Muscle layer of colon (tissue), 2 donors: Measurements from ENCODE around the gene PLA2G4E.
A peak's percentile ranks its signal among the peaks of the same experiment; 100 is the strongest.

Source experiments
- H3K27ac ChIP-seq: one replicate; pipeline ENCODE4 v1.7.0; 2013; ENCODE audit warnings: low read depth, mild to moderate bottlenecking, low read length, moderate library complexity
- H3K27me3 ChIP-seq, 2 donors: one replicate each; pipeline ENCODE4 v1.7.0; 2013; ENCODE audit warnings: low read length in 2 of 2, mild to moderate bottlenecking in 2 of 2; ENCODE audit not compliant: insufficient read depth in 2 of 2, control insufficient read depth in 1 of 2
- H3K36me3 ChIP-seq: one replicate; pipeline ENCODE4 v1.7.0; 2013; ENCODE audit warnings: mild to moderate bottlenecking, low read length; ENCODE audit not compliant: insufficient read depth
- H3K4me1 ChIP-seq: one replicate; pipeline ENCODE4 v1.7.0; 2013; ENCODE audit warnings: mild to moderate bottlenecking, low read length; ENCODE audit not compliant: insufficient read depth
- H3K4me3 ChIP-seq, 2 donors: one replicate each; pipeline ENCODE4 v1.7.0; 2013; ENCODE audit warnings: low read length in 2 of 2, low read depth in 1 of 2, mild to moderate bottlenecking in 1 of 2, moderate library complexity in 1 of 2
- H3K9ac ChIP-seq: one replicate; pipeline ENCODE4 v1.7.0; 2013; ENCODE audit warnings: low read length
- H3K9me3 ChIP-seq: one replicate; pipeline ENCODE4 v1.7.0; 2013; ENCODE audit warnings: mild to moderate bottlenecking, low read length
- donor health status: abdominal sarcoma.
- donor health status: Adenocarcinoma of cecum.

Gene PLA2G4E

DNA sequence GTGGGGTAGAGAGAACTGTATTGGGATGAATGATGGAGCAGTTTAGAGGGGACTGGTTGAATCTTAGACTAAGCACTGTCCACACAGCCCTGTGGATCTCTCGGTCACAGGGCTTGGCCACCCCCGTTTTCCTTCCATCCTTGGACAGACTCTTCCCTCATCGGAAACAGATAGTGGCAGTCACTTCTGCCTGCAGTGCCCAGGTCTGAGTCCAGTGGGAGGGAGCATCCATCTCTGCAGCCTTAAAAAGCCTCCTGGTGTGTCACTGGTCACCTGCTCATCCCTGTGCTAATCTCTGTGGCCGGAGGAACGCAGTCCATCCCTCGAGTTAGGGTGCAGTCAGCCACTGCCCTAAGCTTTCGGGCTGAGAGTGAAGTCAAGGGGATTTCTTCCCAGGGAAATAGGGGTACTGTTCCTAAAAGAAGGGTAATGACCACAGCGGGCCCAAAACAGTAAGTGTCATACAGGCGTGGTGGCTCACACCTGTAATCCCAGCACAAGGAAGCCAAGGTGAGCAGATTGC, 41.5 kb upstream of the PLA2G4E start:
- Histone ChIP-seq H3K27me3 (no peaks in the 10 kb centered on the region), H3K9ac (no peak overlapping the region)

DNA sequence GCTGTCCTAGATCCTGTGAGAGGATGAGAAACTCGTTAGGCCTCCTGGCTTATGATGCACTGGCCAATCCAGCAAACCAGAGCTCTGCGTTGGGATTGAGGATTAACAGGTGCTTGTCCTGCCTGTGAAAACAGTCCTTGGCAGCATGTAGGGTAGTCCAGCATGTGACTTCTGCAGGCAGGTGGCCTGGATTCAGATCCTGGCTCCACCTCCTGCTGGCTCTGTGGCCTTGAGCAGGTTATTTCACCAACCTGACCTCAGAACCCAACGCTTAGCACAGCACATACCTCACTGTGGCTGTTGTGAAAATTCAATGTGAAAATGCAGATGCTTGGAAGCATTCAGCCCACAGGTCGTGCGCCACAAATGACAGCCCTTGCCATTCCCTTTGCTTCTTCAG, 40.0 kb upstream of the PLA2G4E start:
- no peaks in the 10 kb centered on the region for H3K4me1 ChIP-seq
- H3K27me3 ChIP-seq = peaks cover 8 to 13% of the 10 kb centered on the region in 2 donors
- H3K36me3 ChIP-seq = no peaks in the 10 kb centered on the region
- H3K9me3 ChIP-seq = no peaks in the 10 kb centered on the region
- H3K9ac ChIP-seq = no peak overlapping the region
- no peak overlapping the region for H3K4me3 ChIP-seq
- no peak overlapping the region for H3K27ac ChIP-seq

More for the DNA sequence above, 41.5 kb upstream of the PLA2G4E start:
- no peaks in the 10 kb centered on the region for H3K9me3 ChIP-seq
- no peaks in the 10 kb centered on the region for H3K36me3 ChIP-seq
- no peak overlapping the region for H3K27ac ChIP-seq
- H3K4me1 ChIP-seq = no peaks in the 10 kb centered on the region
- H3K4me3 ChIP-seq = no peak overlapping the region

DNA sequence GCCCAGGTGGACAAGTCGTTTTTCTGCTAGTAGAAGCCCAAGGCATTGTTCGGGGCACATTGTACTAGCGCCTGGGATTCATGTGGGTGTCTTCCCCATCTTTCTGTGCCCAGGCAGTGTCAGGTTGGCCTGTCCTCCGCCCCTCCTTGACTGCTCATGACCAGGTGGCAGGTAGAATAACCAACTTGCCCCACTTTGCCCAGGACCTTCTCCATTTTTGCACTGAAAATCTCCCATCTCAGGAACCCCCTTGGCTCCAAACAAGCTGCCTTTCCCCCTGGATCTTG, 39.6 kb upstream of the PLA2G4E start:
- Histone ChIP-seq H3K27ac (no peak overlapping the region), H3K9me3 (no peaks in the 10 kb centered on the region), H3K36me3 (no peaks in the 10 kb centered on the region), H3K4me3 (no peak overlapping the region), H3K27me3 (peaks cover 8 to 13% of the 10 kb centered on the region in 2 donors), H3K9ac (no peak overlapping the region), H3K4me1 (no peaks in the 10 kb centered on the region)

DNA sequence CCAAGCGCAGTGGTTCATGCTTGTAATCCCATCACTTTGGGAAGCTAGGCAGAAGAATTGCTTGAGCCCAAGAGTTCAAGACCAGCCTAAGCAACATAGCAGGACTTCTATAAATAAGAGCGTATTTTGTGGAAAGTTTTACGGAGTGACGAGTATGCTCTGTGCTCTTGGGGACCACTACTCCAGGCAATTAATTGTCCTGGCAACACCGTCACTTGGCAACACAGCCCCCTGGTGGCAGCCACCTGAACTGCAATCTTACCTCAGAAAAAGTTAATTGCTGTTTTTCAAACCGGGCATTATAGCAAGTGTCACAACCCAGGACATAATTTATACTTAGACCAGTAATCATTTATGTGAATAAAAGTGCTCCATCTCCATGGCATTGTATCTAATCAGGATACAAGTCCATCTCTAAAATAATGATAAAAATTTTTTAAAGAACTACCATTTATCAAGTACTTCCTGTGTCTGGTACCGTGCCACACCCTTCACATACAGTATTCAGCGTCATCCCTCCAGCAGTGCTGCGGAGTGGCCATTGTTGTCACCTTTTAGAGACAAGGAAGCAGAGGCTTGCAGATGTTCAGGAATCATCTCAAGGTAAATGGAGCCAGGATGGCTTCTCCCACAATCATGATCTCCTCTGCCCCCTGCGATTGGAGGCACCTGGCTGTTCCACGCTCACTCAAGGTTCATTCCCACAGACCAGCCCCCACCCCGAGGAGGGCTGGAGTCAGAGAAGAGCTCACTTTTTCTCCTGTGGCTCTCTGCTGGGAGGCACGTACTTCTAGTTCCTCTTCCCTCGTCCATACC, 39.0 kb upstream of the PLA2G4E start:
- H3K36me3 ChIP-seq = no peaks in the 10 kb centered on the region
- H3K4me1 ChIP-seq = no peaks in the 10 kb centered on the region
- H3K9me3 ChIP-seq = no peaks in the 10 kb centered on the region
- no peak overlapping the region for H3K9ac ChIP-seq
- peaks cover 8 to 13% of the 10 kb centered on the region in 2 donors for H3K27me3 ChIP-seq
- H3K27ac ChIP-seq = no peak overlapping the region
- H3K4me3 ChIP-seq = no peak overlapping the region

DNA sequence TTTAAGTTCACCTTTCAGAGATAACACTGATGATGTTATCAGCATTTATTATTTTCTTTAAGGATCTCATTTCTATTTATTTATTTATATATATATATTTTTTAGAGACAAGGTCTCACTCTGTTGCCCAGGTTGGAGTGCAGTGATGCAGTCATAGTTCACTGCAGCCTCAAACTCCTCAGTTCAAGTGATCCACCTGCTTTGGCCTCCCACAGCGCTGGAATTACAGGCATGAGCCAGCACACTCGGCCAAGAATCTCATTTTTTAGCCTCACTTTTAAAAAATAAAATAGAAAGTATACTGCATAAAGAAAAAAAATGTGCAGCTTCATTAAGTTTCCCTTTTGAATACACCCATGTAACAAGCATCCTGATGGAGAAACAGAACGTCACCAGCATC, 37.9 kb upstream of the PLA2G4E start:
- no peaks in the 10 kb centered on the region for H3K4me1 ChIP-seq
- no peak overlapping the region for H3K4me3 ChIP-seq
- H3K36me3 ChIP-seq = no peaks in the 10 kb centered on the region
- no peaks in the 10 kb centered on the region for H3K9me3 ChIP-seq
- peaks cover 8 to 13% of the 10 kb centered on the region in 2 donors for H3K27me3 ChIP-seq
- H3K9ac ChIP-seq = no peak overlapping the region
- H3K27ac ChIP-seq = no peak overlapping the region

DNA sequence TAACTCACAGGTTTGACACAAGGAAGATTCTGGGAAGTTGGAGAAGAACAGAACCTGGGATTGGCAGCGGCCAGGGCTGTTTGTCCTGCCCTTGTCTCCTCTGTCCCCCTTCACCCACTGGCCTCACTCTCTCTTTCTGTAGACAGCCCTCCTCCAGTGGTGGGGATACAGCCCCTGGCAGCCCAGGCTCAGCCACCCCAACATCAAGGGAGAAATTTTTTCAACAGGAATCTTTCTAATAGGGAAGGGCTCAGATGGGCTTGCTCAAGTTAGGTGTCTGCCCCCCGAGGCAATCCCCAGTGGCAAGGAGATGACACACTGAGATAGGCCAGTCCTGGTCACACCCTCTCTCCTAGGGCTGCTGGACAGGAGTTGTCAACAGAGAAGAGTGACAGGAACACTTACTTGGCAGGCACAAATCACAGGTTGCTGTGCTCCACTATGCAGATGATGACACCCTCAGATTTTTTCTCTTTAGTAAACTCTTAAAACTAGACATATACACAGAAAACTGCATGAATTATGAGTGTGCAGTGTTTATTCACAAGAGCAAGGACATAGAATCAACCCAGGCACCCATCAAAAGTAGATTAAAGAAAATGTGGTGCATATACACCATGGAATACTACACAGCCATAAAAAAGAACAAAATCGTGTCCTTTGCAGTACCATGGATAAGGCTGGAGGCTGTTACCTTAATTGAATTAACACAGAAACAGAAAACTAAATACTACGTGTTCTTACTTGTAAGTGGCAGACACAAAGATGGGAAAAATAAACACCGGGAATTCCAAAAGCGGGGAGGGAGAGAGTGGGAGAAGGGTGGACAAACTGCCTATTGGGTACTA, 37.2 kb upstream of the PLA2G4E start:
- H3K36me3 ChIP-seq = no peaks in the 10 kb centered on the region
- no peak overlapping the region for H3K27ac ChIP-seq
- no peaks in the 10 kb centered on the region for H3K9me3 ChIP-seq
- no peaks in the 10 kb centered on the region for H3K4me1 ChIP-seq
- no peak overlapping the region for H3K9ac ChIP-seq
- peaks cover 8 to 13% of the 10 kb centered on the region in 2 donors for H3K27me3 ChIP-seq
- H3K4me3 ChIP-seq = no peak overlapping the region

DNA sequence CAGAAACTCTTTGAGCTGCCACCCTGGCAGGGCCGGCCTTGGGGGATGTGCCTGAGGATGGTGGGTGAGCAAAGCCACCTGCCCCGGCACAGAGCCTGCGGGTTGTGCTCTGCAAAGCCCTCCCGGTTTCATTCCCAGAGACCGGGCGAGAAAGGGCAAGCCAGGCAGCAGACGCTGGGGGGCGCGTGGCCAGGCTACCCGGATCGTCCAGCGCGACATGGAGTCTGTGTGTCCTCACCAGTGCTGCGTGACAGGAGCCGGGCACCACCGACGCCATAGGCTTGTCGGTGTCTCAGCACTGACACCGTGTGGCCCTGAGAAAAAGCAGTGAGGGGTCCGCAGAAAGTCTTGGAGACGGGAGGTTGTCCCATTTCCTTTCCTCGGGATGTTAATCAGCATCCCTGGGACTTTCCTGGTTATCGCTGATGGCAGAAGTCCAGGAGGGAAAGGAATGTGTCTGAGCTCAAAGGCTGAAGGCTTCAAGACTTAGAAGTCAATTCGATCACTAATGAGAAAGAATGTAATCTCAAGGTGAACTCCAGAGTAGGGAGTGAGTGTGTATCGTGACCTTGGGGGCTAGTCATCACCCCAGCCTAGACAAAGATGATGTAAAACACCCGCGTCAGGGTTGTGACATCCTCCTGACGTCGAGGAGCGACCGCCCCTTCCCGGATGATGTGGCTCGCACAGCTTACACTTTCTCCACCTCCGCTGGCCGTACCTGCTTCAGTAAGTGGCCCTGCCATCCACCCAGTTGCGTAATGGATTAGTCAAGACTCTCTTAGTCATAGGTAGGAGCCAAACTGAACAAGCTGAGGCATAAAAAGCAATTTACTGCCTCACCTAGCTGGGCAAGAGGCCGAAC, 36.3 kb upstream of the PLA2G4E start:
- Histone ChIP-seq H3K4me3 (peak overlapping the region in 1 of 2 donors; percentile 25), H3K27ac (no peak overlapping the region), H3K27me3 (peaks cover 8 to 13% of the 10 kb centered on the region in 2 donors), H3K9ac (no peak overlapping the region), H3K9me3 (no peaks in the 10 kb centered on the region), H3K36me3 (no peaks in the 10 kb centered on the region), H3K4me1 (no peaks in the 10 kb centered on the region)

DNA sequence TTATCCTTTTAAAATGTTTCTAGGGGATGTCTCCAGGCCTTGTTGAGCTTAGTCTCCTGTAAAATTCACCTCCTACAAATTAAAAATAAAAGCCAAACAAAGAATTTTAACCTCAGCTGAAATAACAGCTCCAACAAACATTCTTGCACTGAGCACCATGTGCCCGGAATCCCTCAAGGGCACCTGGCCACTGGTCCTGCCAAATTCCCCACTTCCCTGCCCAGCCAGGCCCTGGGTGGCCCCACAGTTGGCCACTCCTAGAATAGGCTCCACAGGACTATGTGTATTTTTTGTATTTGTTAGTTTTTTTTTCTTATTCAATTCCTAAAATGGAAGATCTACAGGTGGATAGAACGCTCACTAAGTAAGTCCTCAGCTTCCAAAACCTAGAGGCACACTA, 33.1 kb upstream of the PLA2G4E start:
- H3K27ac ChIP-seq = no peak overlapping the region

DNA sequence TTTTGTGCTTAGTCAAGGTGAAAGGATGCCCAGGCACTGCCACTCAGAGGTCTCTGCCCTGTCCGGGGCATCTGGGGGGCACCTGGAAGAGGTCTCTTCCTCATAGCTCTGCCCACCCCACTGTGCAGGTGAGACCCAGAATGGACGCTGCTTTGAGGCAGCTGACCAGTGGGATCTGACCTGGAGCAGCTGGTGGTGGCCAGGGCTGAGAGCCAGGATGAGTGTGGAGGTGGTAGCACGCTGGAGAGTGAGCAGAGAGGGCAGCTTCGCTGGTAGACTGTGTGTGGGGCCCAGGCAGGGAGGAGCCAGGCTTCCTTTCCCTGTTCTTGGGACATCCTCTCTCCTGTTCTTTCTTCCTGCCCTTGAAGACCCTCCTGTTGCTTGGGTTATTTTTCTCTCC, 32.2 kb upstream of the PLA2G4E start:
- Histone ChIP-seq H3K27ac (no peak overlapping the region), H3K4me1 (no peaks in the 10 kb centered on the region), H3K9me3 (no peaks in the 10 kb centered on the region), H3K27me3 (peaks cover 8 to 13% of the 10 kb centered on the region in 2 donors), H3K9ac (no peak overlapping the region), H3K4me3 (no peak overlapping the region), H3K36me3 (no peaks in the 10 kb centered on the region)

More for the DNA sequence above, 33.1 kb upstream of the PLA2G4E start:
- H3K27me3 ChIP-seq = peaks cover 8 to 13% of the 10 kb centered on the region in 2 donors
- H3K36me3 ChIP-seq = no peaks in the 10 kb centered on the region
- H3K4me3 ChIP-seq = no peak overlapping the region
- H3K9me3 ChIP-seq = no peaks in the 10 kb centered on the region
- H3K9ac ChIP-seq = no peak overlapping the region
- no peaks in the 10 kb centered on the region for H3K4me1 ChIP-seq

DNA sequence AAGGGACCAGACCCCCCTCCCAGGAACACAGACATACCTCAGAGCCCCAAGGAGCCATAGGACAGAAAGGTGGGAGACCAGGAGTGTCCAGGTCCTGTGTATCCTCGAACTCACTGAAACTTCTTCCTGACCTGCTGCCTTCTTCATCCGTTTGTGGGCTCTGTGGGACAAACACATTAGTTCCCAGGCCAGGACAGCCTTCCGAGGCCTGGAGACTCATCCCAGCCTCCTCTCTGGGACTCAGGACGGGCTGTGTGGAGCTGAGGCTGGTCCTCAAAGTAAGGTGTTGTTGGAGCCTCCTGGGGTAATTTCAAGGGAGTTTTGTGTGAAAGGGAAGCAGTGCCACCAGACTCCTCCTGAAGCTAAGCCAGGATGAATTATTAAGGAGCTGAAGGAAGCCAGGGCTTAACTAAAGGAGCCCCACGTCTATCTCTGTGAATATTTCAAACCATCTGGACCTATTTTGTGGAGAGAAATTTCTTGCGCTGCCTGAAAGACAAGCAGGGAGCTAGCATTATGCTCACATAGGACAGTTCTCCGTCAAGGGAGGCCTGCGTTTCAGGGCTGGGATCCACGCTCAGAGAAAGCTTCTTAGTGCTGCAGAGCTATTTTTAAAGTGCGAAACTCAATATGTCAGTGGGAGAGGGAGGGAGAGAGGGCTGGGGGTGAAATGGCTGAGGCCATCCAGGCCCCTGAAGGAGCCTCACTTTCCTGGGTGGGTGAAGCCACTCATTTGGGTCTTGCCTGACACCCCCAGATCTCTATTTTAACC, 29.8 kb upstream of the PLA2G4E start:
- H3K4me1 ChIP-seq = no peaks in the 10 kb centered on the region
- no peak overlapping the region for H3K4me3 ChIP-seq
- H3K36me3 ChIP-seq = no peaks in the 10 kb centered on the region
- H3K27me3 ChIP-seq = no peaks in the 10 kb centered on the region
- no peak overlapping the region for H3K9ac ChIP-seq
- H3K27ac ChIP-seq = no peak overlapping the region
- no peaks in the 10 kb centered on the region for H3K9me3 ChIP-seq
